ENCODE results near the gene OR51M1.

OR51M1 gene

GRCh38 chr11:5345831-5346230, 37.8 kb upstream of the OR51M1 start:
- no peak for TF ChIP-seq BACH2 (CRISPR knock-in tag; IDR thresholded peaks at IDR 0.05; ENCODE audit: borderline replicate concordance)
- no peak for TF ChIP-seq PATZ1 (CRISPR knock-in tag; IDR thresholded peaks at IDR 0.05; ENCODE audit: borderline replicate concordance)
- TF ChIP-seq TCF4 (CRISPR knock-in tag; IDR thresholded peaks at IDR 0.05; ENCODE audit: borderline replicate concordance) = no peak
- no peak for TF ChIP-seq SNAI2 (CRISPR knock-in tag; IDR thresholded peaks at IDR 0.05)
- TF ChIP-seq ZC3H10 (CRISPR knock-in tag; IDR thresholded peaks at IDR 0.05) = no peak
- TF ChIP-seq TOX (CRISPR knock-in tag; IDR thresholded peaks at IDR 0.05; ENCODE audit: borderline replicate concordance) = no peak
- no peak for TF ChIP-seq ZNF70 (CRISPR knock-in tag; IDR thresholded peaks at IDR 0.05)
- TF ChIP-seq CSRNP3 (CRISPR knock-in tag; IDR thresholded peaks at IDR 0.05) = no peak
- TF ChIP-seq GLIS3 (CRISPR knock-in tag; IDR thresholded peaks at IDR 0.05) = no peak
- TF ChIP-seq ISL1 (CRISPR knock-in tag; IDR thresholded peaks at IDR 0.05) = no peak
- TF ChIP-seq CSDC2 (CRISPR knock-in tag; IDR thresholded peaks at IDR 0.05) = no peak
- no peak for TF ChIP-seq ESRRG (CRISPR knock-in tag; IDR thresholded peaks at IDR 0.05)
- TF ChIP-seq ZFP3 (CRISPR knock-in tag; IDR thresholded peaks at IDR 0.05) = no peak
- TF ChIP-seq POU6F1 (CRISPR knock-in tag; IDR thresholded peaks at IDR 0.05; ENCODE audit: borderline replicate concordance, low read depth) = no peak
- no peak for TF ChIP-seq RARB (CRISPR knock-in tag; IDR thresholded peaks at IDR 0.05)
- TF ChIP-seq ZNF565 (CRISPR knock-in tag; conservative IDR thresholded peaks at IDR 0.05; ENCODE audit: low read depth) = no peak
- TF ChIP-seq CREB5 (CRISPR knock-in tag; IDR thresholded peaks at IDR 0.05; ENCODE audit: low read depth) = no peak
- TF ChIP-seq PPARA (CRISPR knock-in tag; IDR thresholded peaks at IDR 0.05; ENCODE audit: borderline replicate concordance) = no peak
- TF ChIP-seq OSR1 (CRISPR knock-in tag; IDR thresholded peaks at IDR 0.05) = no peak
- ATAC-seq = no peak

- no peak for TF ChIP-seq OSR1 (CRISPR knock-in tag; IDR thresholded peaks at IDR 0.05)
- no peak for TF ChIP-seq CREB5 (CRISPR knock-in tag; IDR thresholded peaks at IDR 0.05; ENCODE audit: low read depth)
- no peak for TF ChIP-seq ISL1 (CRISPR knock-in tag; IDR thresholded peaks at IDR 0.05)
- no peak for TF ChIP-seq SNAI2 (CRISPR knock-in tag; IDR thresholded peaks at IDR 0.05)
- TF ChIP-seq ZC3H10 (CRISPR knock-in tag; IDR thresholded peaks at IDR 0.05) = no peak
- no peak for TF ChIP-seq POU6F1 (CRISPR knock-in tag; IDR thresholded peaks at IDR 0.05; ENCODE audit: borderline replicate concordance, low read depth)
- no peak for TF ChIP-seq ZNF8 (CRISPR knock-in tag; IDR thresholded peaks at IDR 0.05)
- no peak for ATAC-seq
These were observed 34.9 kb upstream of the OR51M1 start for GRCh38 chr11:5348551-5349194.

GRCh38 chr11:5349550-5349949, 34.1 kb upstream of the OR51M1 start:
- TF ChIP-seq ISL1 (CRISPR knock-in tag; IDR thresholded peaks at IDR 0.05) (no peak), RARB (CRISPR knock-in tag; IDR thresholded peaks at IDR 0.05) (no peak)
- no peak for ATAC-seq
